Vagina (tissue), 2 donors: ENCODE measurements around the gene PRPF6.

Experiments
- POLR2A ChIP-seq, 2 donors: fragments of 450-650 bp; IDR thresholded peaks; one replicate each; pipeline ENCODE4 v1.6.1; 2017; ENCODE audit warnings: antibody characterized with exemption in 2 of 2, mild to moderate bottlenecking in 2 of 2, moderate library complexity in 2 of 2
- POLR2AphosphoS5 ChIP-seq, 2 donors: sonication (generic); formaldehyde crosslinking; IDR thresholded peaks; one replicate each; pipeline ENCODE4 v1.9.0; 2017; ENCODE audit warnings: antibody characterized with exemption in 2 of 2, mild to moderate bottlenecking in 2 of 2, low read depth in 1 of 2; ENCODE audit not compliant: insufficient read depth in 1 of 2
- TF ChIP-seq, protein P1 (sequence below), 3 experiments: fragments of 450-650 bp in 2 of 3; fragments of 200-600 bp in 1 of 3; sonication (generic) in 1 of 3; IDR thresholded peaks; one replicate each; pipeline ENCODE4 v1.5.1; 2017 to 2019; ENCODE audit warnings: antibody characterized with exemption in 3 of 3, mild to moderate bottlenecking in 2 of 3, moderate library complexity in 2 of 3

DNA sequence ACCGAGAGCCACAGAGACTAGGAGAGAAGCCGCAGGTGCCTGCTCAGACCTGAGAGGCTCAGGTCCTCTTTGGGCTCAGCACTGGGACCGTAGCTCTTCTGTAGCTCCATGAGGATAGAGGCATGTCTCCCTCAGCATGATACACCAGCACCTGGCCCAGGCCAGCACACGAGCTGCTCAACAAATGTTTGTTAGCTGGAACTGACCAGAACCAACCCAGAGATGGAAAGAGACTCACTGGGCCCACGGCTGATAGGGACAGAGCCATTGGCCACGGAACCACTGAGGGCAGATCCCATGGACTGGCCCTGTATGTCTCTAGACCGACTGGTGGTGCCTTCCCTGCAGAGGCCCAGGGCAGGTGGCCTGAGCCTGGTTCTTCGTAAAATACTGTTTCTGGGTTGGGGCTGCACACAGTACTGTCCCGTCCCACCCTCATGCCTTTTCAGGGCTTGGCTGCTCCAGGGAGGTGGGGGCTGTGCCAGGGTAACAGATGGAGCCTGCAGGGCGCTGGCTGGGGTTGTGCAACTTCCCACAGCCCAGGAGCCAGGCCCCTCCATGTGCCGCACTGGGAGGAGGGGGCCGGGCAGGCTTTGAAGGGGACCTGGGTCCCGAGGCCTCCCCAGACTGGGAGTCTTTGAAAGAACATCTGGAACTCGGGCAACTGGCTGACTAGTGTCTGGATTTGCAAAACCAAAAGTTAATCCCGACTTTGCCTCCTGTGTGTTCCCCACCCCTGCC lies 60.3 kb downstream of the PRPF6 start:
- TF ChIP-seq, protein P1, sequence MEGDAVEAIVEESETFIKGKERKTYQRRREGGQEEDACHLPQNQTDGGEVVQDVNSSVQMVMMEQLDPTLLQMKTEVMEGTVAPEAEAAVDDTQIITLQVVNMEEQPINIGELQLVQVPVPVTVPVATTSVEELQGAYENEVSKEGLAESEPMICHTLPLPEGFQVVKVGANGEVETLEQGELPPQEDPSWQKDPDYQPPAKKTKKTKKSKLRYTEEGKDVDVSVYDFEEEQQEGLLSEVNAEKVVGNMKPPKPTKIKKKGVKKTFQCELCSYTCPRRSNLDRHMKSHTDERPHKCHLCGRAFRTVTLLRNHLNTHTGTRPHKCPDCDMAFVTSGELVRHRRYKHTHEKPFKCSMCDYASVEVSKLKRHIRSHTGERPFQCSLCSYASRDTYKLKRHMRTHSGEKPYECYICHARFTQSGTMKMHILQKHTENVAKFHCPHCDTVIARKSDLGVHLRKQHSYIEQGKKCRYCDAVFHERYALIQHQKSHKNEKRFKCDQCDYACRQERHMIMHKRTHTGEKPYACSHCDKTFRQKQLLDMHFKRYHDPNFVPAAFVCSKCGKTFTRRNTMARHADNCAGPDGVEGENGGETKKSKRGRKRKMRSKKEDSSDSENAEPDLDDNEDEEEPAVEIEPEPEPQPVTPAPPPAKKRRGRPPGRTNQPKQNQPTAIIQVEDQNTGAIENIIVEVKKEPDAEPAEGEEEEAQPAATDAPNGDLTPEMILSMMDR (IDR thresholded peaks at IDR 0.05), result no peak
- TF ChIP-seq POLR2A (IDR thresholded peaks at IDR 0.05) (no peak), POLR2AphosphoS5 (IDR thresholded peaks at IDR 0.05; ENCODE audit: insufficient read depth in 1 of 2, low read depth in 1 of 2) (no peak)
